Stomach (tissue), 9 donors: ENCODE results near the gene RAB8B. TPM values are rescaled to one million over a fixed set of nuclear protein-coding genes. Genes with fewer than 3 reads are reported as not detected.
A peak's percentile ranks its signal among the peaks of the same experiment; 100 is the strongest.

Experiments
- DNase-seq, 2 donors: peaks; one replicate each; pipeline versions ENCODE4 v3.0.0 to v3.0.0-alpha.2; 2013 to 2019
- H3K27ac ChIP-seq, 5 donors: fragments of 200-600 bp in 4 of 5; sonication (generic) in 4 of 5; one replicate each; pipeline ENCODE4 v1.5.1; 2013 to 2019; ENCODE audit warnings: mild to moderate bottlenecking in 1 of 5, moderate library complexity in 1 of 5
- H3K27me3 ChIP-seq, 3 donors: fragments of 200-600 bp; sonication (generic); one replicate each; pipeline ENCODE4 v1.5.1; 2017 to 2019; ENCODE audit warnings: mixed run types in 1 of 3
- H3K36me3 ChIP-seq, 4 donors: fragments of 200-600 bp; sonication (generic); 1 replicate in 3 of 4; 2 replicates in 1 of 4; pipeline ENCODE4 v1.5.1; 2016 to 2019
- H3K4me1 ChIP-seq, 4 donors: fragments of 200-600 bp; sonication (generic); one replicate each; pipeline ENCODE4 v1.5.1; 2016 to 2019
- H3K4me3 ChIP-seq, 4 donors: fragments of 200-600 bp; sonication (generic) in 3 of 4; one replicate each; pipeline ENCODE4 v1.5.1; 2016 to 2019; ENCODE audit warnings: mild to moderate bottlenecking in 1 of 4
- H3K9me3 ChIP-seq, 4 donors: fragments of 200-600 bp; sonication (generic); one replicate each; pipeline ENCODE4 v1.5.1; 2016 to 2019
- CTCF ChIP-seq, 7 experiments: fragments of 450-650 bp in 4 of 7; fragments of 200-600 bp in 3 of 7; sonication (generic) in 3 of 7; IDR thresholded peaks; one replicate each; pipeline ENCODE4 v1.5.1; 2016 to 2019; ENCODE audit warnings: antibody characterized with exemption in 7 of 7, control low read depth in 2 of 7, mild to moderate bottlenecking in 1 of 7
- EP300 ChIP-seq: sonication (generic); formaldehyde crosslinking; IDR thresholded peaks from one replicate; pipeline ENCODE4 v1.6.1; 2017; ENCODE audit warnings: antibody characterized with exemption
- POLR2A ChIP-seq, 4 donors: fragments of 450-650 bp; IDR thresholded peaks; one replicate each; pipeline ENCODE4 v1.6.1; 2016; ENCODE audit warnings: antibody characterized with exemption in 4 of 4, control low read depth in 2 of 4, mild to moderate bottlenecking in 1 of 4, moderate library complexity in 1 of 4
- POLR2AphosphoS5 ChIP-seq, 3 donors: sonication (generic); formaldehyde crosslinking; IDR thresholded peaks; one replicate each; pipeline ENCODE4 v1.6.1; 2016; ENCODE audit warnings: antibody characterized with exemption in 3 of 3
- WGBS, 5 donors: extraction: QIAGEN DNeasy Blood & Tissue Kit in 3 of 5; methylation state at CpG; one replicate each; pipeline versions ENCODE4 v1.1.5 to v1.1.7; 2013 to 2018; 5-methylcytosine and 5-hydroxymethylcytosine counted together
- intact Hi-C: fragments of 100-400 bp; cut with DNase I; formaldehyde crosslinking; loops from one replicate; pipeline ENCODE4 v1.15.1; 2023; ENCODE audit warnings: low total_unique reads
- polyA plus RNA-seq, 3 donors: library from polyadenylated mRNA; stranded (reverse); fragments of 200-250 nt; gene quantifications; one replicate each; pipeline ENCODE4 v1.2.3, GENCODE V29; 2013
- total RNA-seq, 5 donors: library from RNA; depleted of rRNA; stranded (reverse); fragments of >200 nt; gene quantifications; one replicate each; pipeline versions ENCODE4 v1.1.0 to v1.2.3, GENCODE V29; 2014 to 2016
- donor health status: healthy with polysubstance abuse.
- donor health status: Bipolar disorder and iron deficiency.
- donor health status: healthy.

The RAB8B gene
- total and polyA plus RNA-seq, 8 donors: 2.0 to 103 (median 13.5) TPM

- no peak for TF ChIP-seq EP300
- TF ChIP-seq CTCF (IDR thresholded peaks at IDR 0.05): no peak
- no peak for TF ChIP-seq POLR2AphosphoS5 (IDR thresholded peaks at IDR 0.05)
- TF ChIP-seq POLR2A (IDR thresholded peaks at IDR 0.05): no peak
- Histone ChIP-seq H3K27me3 (no peaks in the 10 kb centered on the region), H3K4me3 (no peak overlapping the region), H3K4me1 (peaks cover 0 to 28% (median 4%) of the 10 kb centered on the region in 4 donors), H3K36me3 (peaks cover 1 to 24% (median 15%) of the 10 kb centered on the region in 4 donors), H3K27ac (peak overlapping the region in 1 of 5 donors; percentile 7), H3K9me3 (no peaks in the 10 kb centered on the region)
- WGBS, 5 donors: 87 to 92% (median 88%) methylated on average over 3 of the region's 3 CpGs
- no peak for DNase-seq
- intact Hi-C loops: loop anchor here (10.0 kb wide), 1 partner anchor 103 kb away; no protein-coding TSS in a partner anchor
Observed at GRCh38 chr15:63292241-63292640, 102.8 kb downstream of the RAB8B start.

DNA sequence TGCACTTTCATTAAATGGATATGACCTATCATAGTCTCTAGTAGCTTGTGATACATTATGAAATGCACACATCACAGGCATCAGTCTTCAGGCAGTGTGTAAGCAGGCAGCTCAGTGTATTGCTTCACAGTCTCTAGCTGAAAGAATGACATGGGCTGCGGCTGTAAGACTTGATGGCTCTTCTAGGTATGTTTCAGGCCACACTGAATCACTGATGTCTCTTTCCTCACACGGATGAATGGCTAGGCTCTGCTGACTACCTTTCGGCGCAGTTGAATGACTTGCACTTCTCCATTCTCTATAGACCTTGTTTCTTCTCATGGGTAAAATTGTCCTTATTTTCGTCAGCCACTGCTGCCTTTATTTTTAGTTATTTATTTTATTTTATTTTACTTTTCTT is 103.4 kb downstream of the RAB8B start:
- H3K27ac ChIP-seq: no peak overlapping the region
- TF ChIP-seq POLR2A (IDR thresholded peaks at IDR 0.05) (no peak), EP300 (no peak), CTCF (IDR thresholded peaks at IDR 0.05) (no peak)
- H3K27me3 ChIP-seq: no peaks in the 10 kb centered on the region
- H3K4me3 ChIP-seq: no peak overlapping the region
- no peaks in the 10 kb centered on the region for H3K9me3 ChIP-seq
- intact Hi-C loops: loop anchor here (10.0 kb wide), 1 partner anchor 102 kb away; no protein-coding TSS in a partner anchor
- no peak for DNase-seq
- 91 to 98% (median 96%) methylated on average over 5 of the region's 5 CpGs for WGBS, 5 donors
- H3K36me3 ChIP-seq: peaks cover 3 to 22% (median 14%) of the 10 kb centered on the region in 4 donors
- peaks cover 0 to 28% (median 4%) of the 10 kb centered on the region in 4 donors for H3K4me1 ChIP-seq

DNA sequence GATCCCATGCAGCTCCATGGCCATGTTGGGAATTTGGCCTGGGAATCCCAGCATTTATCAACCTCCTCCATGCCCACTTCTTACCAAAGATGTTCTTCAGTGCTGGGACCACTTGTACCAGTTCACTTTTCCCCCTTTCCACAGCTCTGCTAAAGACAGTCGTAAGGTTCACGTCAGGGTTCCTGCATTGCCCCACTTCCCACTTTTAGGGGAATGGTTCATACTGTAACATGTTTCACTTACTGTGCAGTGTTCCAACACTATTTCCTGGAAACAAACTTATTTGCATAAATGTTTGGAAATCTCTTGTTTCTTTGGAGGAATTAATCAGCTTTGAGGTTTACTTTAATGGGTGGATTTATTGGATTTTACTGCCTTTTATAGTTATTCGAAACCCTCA is 105.0 kb downstream of the RAB8B start:
- 79 to 89% (median 82%) methylated on average over 3 of the region's 3 CpGs for WGBS, 5 donors
- TF ChIP-seq EP300 (no peak), POLR2AphosphoS5 (IDR thresholded peaks at IDR 0.05) (no peak), POLR2A (IDR thresholded peaks at IDR 0.05) (no peak), CTCF (IDR thresholded peaks at IDR 0.05) (no peak)

DNA sequence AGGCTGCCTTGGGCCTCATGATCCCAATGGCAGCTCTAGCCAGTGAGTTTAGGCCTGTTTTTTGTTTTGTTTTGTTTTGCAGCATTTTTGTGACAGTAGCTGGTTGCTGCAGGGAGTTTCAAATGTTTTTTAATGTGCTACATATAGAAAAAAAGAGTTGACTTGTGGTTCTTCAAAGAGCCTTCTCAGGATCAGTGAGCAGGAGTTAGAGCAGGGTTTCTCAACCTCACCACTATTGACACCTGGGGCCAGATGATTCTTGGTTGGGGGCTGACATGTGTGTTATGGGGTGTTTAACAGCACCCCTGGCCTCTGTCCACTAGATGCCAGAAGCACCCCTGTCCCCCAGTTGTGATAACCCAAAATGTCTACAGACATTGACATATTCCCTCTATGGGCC is 105.9 kb downstream of the RAB8B start:
- no peak for DNase-seq
- H3K27ac ChIP-seq: no peak overlapping the region
- no peak for TF ChIP-seq CTCF (IDR thresholded peaks at IDR 0.05)
- no peak for TF ChIP-seq EP300
- TF ChIP-seq POLR2AphosphoS5 (IDR thresholded peaks at IDR 0.05): no peak
- TF ChIP-seq POLR2A (IDR thresholded peaks at IDR 0.05): no peak
- H3K4me3 ChIP-seq: no peak overlapping the region
- H3K36me3 ChIP-seq: peaks cover 3 to 37% (median 28%) of the 10 kb centered on the region in 4 donors
- H3K9me3 ChIP-seq: no peaks in the 10 kb centered on the region
- intact Hi-C loops: loop anchor here (10.0 kb wide), 1 partner anchor 99 kb away; no protein-coding TSS in a partner anchor
- H3K4me1 ChIP-seq: peaks cover 0 to 20% (median 0%) of the 10 kb centered on the region in 4 donors
- H3K27me3 ChIP-seq: no peaks in the 10 kb centered on the region

More for the DNA sequence above, 105.0 kb downstream of the RAB8B start:
- H3K36me3 ChIP-seq: peaks cover 3 to 30% (median 18%) of the 10 kb centered on the region in 4 donors
- peaks cover 0 to 20% (median 0%) of the 10 kb centered on the region in 4 donors for H3K4me1 ChIP-seq
- H3K4me3 ChIP-seq: no peak overlapping the region
- H3K27me3 ChIP-seq: no peaks in the 10 kb centered on the region
- no peak for DNase-seq
- intact Hi-C loops: loop anchor here (10.0 kb wide), 1 partner anchor 100 kb away; no protein-coding TSS in a partner anchor
- H3K9me3 ChIP-seq: no peaks in the 10 kb centered on the region
- H3K27ac ChIP-seq: no peak overlapping the region
